IMR-90 (cell line): ENCODE data around the gene PRUNE2.

ENCODE experiments used
- CEBPB ChIP-seq: IDR thresholded peaks from 2 replicates; pipeline ENCODE4 v1.6.1; 2012; ENCODE audit warnings: low read depth, low read length, improper control_type of control experiment
- MAZ ChIP-seq: IDR thresholded peaks from 2 replicates; pipeline ENCODE4 v1.6.1; 2012; ENCODE audit warnings: low read depth, mild to moderate bottlenecking, low read length, improper control_type of control experiment, moderate library complexity, borderline replicate concordance
- MXI1 ChIP-seq: IDR thresholded peaks from 2 replicates; pipeline ENCODE4 v1.6.1; 2012; ENCODE audit warnings: low read depth, mild to moderate bottlenecking, low read length, moderate library complexity, borderline replicate concordance
- NFE2L2 ChIP-seq: fragments of 150-350 bp; IDR thresholded peaks from 2 replicates; pipeline ENCODE4 v1.6.1; 2016; ENCODE audit warnings: low read depth, mild to moderate bottlenecking, low read length
- POLR2A ChIP-seq: IDR thresholded peaks from 2 replicates; pipeline ENCODE4 v1.6.1; 2012; ENCODE audit warnings: mild to moderate bottlenecking, low read depth, low read length
- RCOR1 ChIP-seq: IDR thresholded peaks from 2 replicates; pipeline ENCODE4 v1.6.1; 2012; ENCODE audit warnings: mild to moderate bottlenecking, low read length, improper control_type of control experiment; ENCODE audit not compliant: insufficient replicate concordance
- RFX5 ChIP-seq: IDR thresholded peaks from 2 replicates; pipeline ENCODE4 v1.8.0; 2012; ENCODE audit warnings: low read depth, mild to moderate bottlenecking, low read length, moderate library complexity
- SMC3 ChIP-seq: fragments of 150-350 bp; IDR thresholded peaks from 2 replicates; pipeline ENCODE4 v1.6.1; 2016; ENCODE audit warnings: low read depth, mild to moderate bottlenecking, antibody characterized with exemption, low read length, moderate library complexity
- TF ChIP-seq, protein P1 (sequence below): conservative IDR thresholded peaks from 2 replicates; pipeline ENCODE4 v1.5.1; 2012; ENCODE audit warnings: mild to moderate bottlenecking, low read depth, low read length, improper control_type of control experiment

DNA sequence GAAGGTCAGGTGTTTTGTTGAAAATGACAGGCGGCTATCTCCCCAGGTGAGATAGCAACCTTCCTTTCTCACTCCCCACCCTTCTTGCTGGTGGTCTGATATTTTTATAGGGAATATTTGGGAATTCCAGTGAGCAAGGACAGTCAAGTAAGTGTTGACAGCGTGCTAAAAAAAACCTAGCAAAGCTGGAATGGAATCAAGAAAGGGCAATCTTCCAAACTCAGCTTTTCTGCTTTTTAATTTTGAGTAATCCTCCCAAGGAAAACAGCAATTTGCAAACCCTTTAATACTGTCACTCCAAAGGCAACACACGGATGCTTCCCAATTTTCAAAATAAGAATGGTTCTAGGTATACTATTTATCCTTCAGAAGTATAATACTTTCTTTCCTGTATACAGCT, 285.3 kb downstream of the PRUNE2 start:
- TF ChIP-seq, protein P1, sequence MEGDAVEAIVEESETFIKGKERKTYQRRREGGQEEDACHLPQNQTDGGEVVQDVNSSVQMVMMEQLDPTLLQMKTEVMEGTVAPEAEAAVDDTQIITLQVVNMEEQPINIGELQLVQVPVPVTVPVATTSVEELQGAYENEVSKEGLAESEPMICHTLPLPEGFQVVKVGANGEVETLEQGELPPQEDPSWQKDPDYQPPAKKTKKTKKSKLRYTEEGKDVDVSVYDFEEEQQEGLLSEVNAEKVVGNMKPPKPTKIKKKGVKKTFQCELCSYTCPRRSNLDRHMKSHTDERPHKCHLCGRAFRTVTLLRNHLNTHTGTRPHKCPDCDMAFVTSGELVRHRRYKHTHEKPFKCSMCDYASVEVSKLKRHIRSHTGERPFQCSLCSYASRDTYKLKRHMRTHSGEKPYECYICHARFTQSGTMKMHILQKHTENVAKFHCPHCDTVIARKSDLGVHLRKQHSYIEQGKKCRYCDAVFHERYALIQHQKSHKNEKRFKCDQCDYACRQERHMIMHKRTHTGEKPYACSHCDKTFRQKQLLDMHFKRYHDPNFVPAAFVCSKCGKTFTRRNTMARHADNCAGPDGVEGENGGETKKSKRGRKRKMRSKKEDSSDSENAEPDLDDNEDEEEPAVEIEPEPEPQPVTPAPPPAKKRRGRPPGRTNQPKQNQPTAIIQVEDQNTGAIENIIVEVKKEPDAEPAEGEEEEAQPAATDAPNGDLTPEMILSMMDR, result no peak
- TF ChIP-seq NFE2L2, result no peak
- TF ChIP-seq MAZ, result no peak
- no peak for TF ChIP-seq POLR2A
- no peak for TF ChIP-seq MXI1
- TF ChIP-seq RFX5, result no peak
- TF ChIP-seq SMC3, result no peak
- TF ChIP-seq CEBPB, result no peak
- no peak for TF ChIP-seq RCOR1
